OCI-LY3 (cell line): ENCODE data around the gene PTGIS.
A peak's percentile ranks its signal among the peaks of the same experiment; 100 is the strongest.

Source experiments
- H2AFZ ChIP-seq: fragments of 200-600, 300-600 bp; shearing (Covaris generic); 2 replicates; pipeline ENCODE4 v1.6.0; 2014; ENCODE audit warnings: antibody characterized with exemption, low read depth, low read length
- H3K27ac ChIP-seq: fragments of 200-600, 300-600 bp; sonication (generic); 2 replicates; pipeline ENCODE4 v1.5.1; 2014; ENCODE audit warnings: mild to moderate bottlenecking, low read length, moderate library complexity, mixed read lengths
- H3K27me3 ChIP-seq: fragments of 200-600, 300-600 bp; sonication (generic); 2 replicates; pipeline ENCODE4 v1.6.1; 2014; ENCODE audit warnings: low read depth, low read length, mixed read lengths
- H3K36me3 ChIP-seq: fragments of 200-600, 300-600 bp; sonication (generic); replicated peaks from 2 replicates; pipeline ENCODE3; 2014; ENCODE audit warnings: low read depth, low read length, mixed read lengths
- H3K4me1 ChIP-seq: fragments of 300-600, 200-600 bp; sonication (generic); 2 replicates; pipeline ENCODE4 v1.6.1; 2014; ENCODE audit warnings: low read length, mixed read lengths
- H3K4me2 ChIP-seq: fragments of 200-600, 300-600 bp; sonication (generic); 2 replicates; pipeline ENCODE4 v1.6.1; 2014; ENCODE audit warnings: low read length, mixed read lengths
- H3K4me3 ChIP-seq: fragments of 300-600, 200-600 bp; sonication (generic); 2 replicates; pipeline ENCODE4 v1.5.1; 2014; ENCODE audit warnings: antibody characterized with exemption, mild to moderate bottlenecking, low read length, moderate library complexity
- H3K79me2 ChIP-seq: fragments of 300-600, 200-600 bp; shearing (Covaris generic); 2 replicates; pipeline ENCODE4 v1.6.1; 2014; ENCODE audit warnings: mild to moderate bottlenecking, low read length, mixed read lengths
- H3K9ac ChIP-seq: fragments of 300-600, 200-600 bp; shearing (Covaris generic); 2 replicates; pipeline ENCODE4 v1.6.0; 2014; ENCODE audit warnings: mild to moderate bottlenecking, low read length, moderate library complexity
- H3K9me3 ChIP-seq: fragments of 200-600, 300-600 bp; shearing (Covaris generic); 2 replicates; pipeline ENCODE4 v1.6.1; 2014; ENCODE audit warnings: low read length, mixed read lengths; ENCODE audit not compliant: insufficient read depth
- H4K20me1 ChIP-seq: fragments of 200-600, 300-600 bp; sonication (generic); 2 replicates; pipeline ENCODE4 v1.6.1; 2016; ENCODE audit warnings: low read length, mixed read lengths; ENCODE audit not compliant: insufficient read depth
- EZH2phosphoT487 ChIP-seq: fragments of 200-600 bp; shearing (Covaris generic); IDR thresholded peaks from 2 replicates; pipeline ENCODE4 v1.6.1; 2018; ENCODE audit warnings: antibody characterized with exemption, mixed run types, low read depth
- TF ChIP-seq, protein P1 (sequence below): fragments of 200-600, 300-600 bp; sonication (generic); IDR thresholded peaks from 2 replicates; pipeline ENCODE4 v1.5.1; 2014; ENCODE audit warnings: antibody characterized with exemption, low read length, low read depth

PTGIS gene

DNA sequence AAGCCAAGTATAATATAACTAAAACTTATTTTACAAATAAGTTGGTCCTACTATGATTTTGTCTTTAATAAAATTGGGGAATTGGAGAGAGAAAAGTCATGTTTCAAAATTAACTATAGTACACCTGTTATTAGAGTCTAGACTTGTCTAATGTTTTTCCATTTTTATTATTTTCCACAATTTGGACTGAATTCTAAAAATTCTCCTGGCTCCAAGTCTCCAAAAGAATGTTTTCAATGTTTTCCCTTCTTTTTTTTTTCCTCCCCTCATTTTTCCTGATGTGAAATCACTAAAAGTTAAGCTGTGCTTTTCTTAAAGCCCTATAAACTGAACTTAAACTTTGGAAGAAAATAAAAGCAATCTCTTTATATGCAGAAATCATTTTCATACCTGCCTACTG, 11.3 kb downstream of the PTGIS start:
- Histone ChIP-seq H3K36me3 (no peaks in the 10 kb centered on the region), H3K9ac (no peak overlapping the region), H4K20me1 (no peaks in the 10 kb centered on the region), H3K27ac (no peak overlapping the region), H3K4me3 (no peak overlapping the region), H3K79me2 (no peaks in the 10 kb centered on the region), H3K9me3 (peaks cover 10% of the 10 kb centered on the region; the same call in 1 of the 2 replicates), H3K4me1 (no peaks in the 10 kb centered on the region), H2AFZ (no peak overlapping the region), H3K27me3 (peaks cover 46% of the 10 kb centered on the region), H3K4me2 (no peak overlapping the region)
- TF ChIP-seq, protein P1, sequence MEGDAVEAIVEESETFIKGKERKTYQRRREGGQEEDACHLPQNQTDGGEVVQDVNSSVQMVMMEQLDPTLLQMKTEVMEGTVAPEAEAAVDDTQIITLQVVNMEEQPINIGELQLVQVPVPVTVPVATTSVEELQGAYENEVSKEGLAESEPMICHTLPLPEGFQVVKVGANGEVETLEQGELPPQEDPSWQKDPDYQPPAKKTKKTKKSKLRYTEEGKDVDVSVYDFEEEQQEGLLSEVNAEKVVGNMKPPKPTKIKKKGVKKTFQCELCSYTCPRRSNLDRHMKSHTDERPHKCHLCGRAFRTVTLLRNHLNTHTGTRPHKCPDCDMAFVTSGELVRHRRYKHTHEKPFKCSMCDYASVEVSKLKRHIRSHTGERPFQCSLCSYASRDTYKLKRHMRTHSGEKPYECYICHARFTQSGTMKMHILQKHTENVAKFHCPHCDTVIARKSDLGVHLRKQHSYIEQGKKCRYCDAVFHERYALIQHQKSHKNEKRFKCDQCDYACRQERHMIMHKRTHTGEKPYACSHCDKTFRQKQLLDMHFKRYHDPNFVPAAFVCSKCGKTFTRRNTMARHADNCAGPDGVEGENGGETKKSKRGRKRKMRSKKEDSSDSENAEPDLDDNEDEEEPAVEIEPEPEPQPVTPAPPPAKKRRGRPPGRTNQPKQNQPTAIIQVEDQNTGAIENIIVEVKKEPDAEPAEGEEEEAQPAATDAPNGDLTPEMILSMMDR: no peak
- TF ChIP-seq EZH2phosphoT487: no peak

- Histone ChIP-seq H3K27me3 (peaks cover 28% of the 10 kb centered on the region), H3K79me2 (no peaks in the 10 kb centered on the region), H4K20me1 (no peaks in the 10 kb centered on the region), H3K9me3 (peaks cover 8% of the 10 kb centered on the region), H2AFZ (no peak overlapping the region), H3K27ac (no peak overlapping the region), H3K36me3 (no peaks in the 10 kb centered on the region), H3K4me2 (no peak overlapping the region), H3K4me3 (no peak overlapping the region), H3K9ac (no peak overlapping the region), H3K4me1 (no peaks in the 10 kb centered on the region)
- TF ChIP-seq EZH2phosphoT487: no peak
- TF ChIP-seq, protein P1: no peak
Observed at GRCh38 chr20:49549801-49550551, 18.0 kb downstream of the PTGIS start.

DNA sequence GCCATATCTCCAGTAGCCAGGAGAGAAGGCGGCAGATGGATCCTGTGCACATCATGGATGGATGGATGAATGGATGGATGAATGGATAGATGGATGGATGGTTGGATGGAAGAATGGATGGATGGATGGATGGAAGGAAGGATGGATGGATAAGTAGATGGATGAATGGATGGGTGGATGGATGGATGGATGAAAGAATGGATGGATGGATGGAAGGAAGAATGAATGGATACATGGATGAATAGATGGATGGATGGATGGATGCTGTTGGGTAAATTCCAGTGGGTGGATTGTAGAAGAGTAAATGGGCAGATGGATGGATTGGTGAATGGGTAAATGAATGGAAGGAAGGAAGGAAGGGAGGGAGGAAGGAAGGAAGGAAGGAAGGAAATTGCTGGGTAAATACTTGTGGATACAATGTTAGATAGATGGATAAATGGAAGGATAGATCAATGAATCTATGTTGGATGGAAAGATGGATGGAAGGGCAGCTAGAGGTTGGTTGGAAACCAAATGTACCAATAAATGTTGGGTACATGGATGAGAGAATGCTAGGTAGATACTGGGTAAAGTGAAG, 19.5 kb downstream of the PTGIS start:
- TF ChIP-seq EZH2phosphoT487: no peak
- TF ChIP-seq, protein P1: no peak
- Histone ChIP-seq H3K27ac (no peak overlapping the region), H3K4me1 (no peaks in the 10 kb centered on the region), H3K36me3 (no peaks in the 10 kb centered on the region), H3K4me2 (no peak overlapping the region), H2AFZ (no peak overlapping the region), H3K27me3 (peaks cover 28% of the 10 kb centered on the region), H4K20me1 (no peaks in the 10 kb centered on the region), H3K4me3 (no peak overlapping the region), H3K79me2 (no peaks in the 10 kb centered on the region), H3K9ac (no peak overlapping the region), H3K9me3 (peaks cover 8% of the 10 kb centered on the region)

GRCh38 chr20:49545572-49545971, 22.4 kb downstream of the PTGIS start:
- H4K20me1 ChIP-seq: no peaks in the 10 kb centered on the region
- H3K9ac ChIP-seq: no peak overlapping the region
- no peaks in the 10 kb centered on the region for H3K79me2 ChIP-seq
- H3K27ac ChIP-seq: no peak overlapping the region
- no peak for TF ChIP-seq EZH2phosphoT487
- TF ChIP-seq, protein P1: peak; percentile 48
- no peaks in the 10 kb centered on the region for H3K36me3 ChIP-seq
- H2AFZ ChIP-seq: no peak overlapping the region
- no peak overlapping the region for H3K4me3 ChIP-seq
- peaks cover 20% of the 10 kb centered on the region for H3K27me3 ChIP-seq
- H3K4me2 ChIP-seq: no peak overlapping the region
- H3K4me1 ChIP-seq: peaks cover 3% of the 10 kb centered on the region; the same call in 1 of the 2 replicates
- peaks cover 8% of the 10 kb centered on the region for H3K9me3 ChIP-seq
